ENCODE measurements around the gene SPAG6.

- TF ChIP-seq CTCF (IDR thresholded peaks at IDR 0.05; ENCODE audit: borderline replicate concordance, extremely low read depth, low read length, poor library complexity, severe bottlenecking) (no peak), EZH2 (IDR thresholded peaks at IDR 0.05; ENCODE audit: borderline replicate concordance, low read depth, low read length, severe bottlenecking) (no peak)
These were observed 9.9 kb upstream of the SPAG6 start for GRCh38 chr10:22335173-22335933.
